Uterus (tissue), 2 donors: ENCODE data around the gene WWP2.

Experiments used
- CTCF ChIP-seq, 4 experiments: fragments of 200-600 bp in 2 of 4; fragments of 450-650 bp in 2 of 4; sonication (generic) in 2 of 4; IDR thresholded peaks; one replicate each; pipeline ENCODE4 v1.5.1; 2016 to 2019; ENCODE audit warnings: antibody characterized with exemption in 4 of 4, mild to moderate bottlenecking in 2 of 4, moderate library complexity in 1 of 4
- POLR2A ChIP-seq, 2 donors: fragments of 450-650 bp; IDR thresholded peaks; one replicate each; pipeline ENCODE4 v1.6.1; 2016; ENCODE audit warnings: antibody characterized with exemption in 2 of 2, mild to moderate bottlenecking in 1 of 2, moderate library complexity in 1 of 2

GRCh38 chr16:69853481-69853880 is 91.3 kb downstream of the WWP2 start:
- TF ChIP-seq CTCF (IDR thresholded peaks at IDR 0.05) (no peak), POLR2A (IDR thresholded peaks at IDR 0.05) (no peak)
